Spleen (tissue), 7 donors: Measurements from ENCODE around the gene CLMN.

Source experiments
- CTCF ChIP-seq, 11 experiments: fragments of 200-600 bp in 7 of 11; fragments of 450-650 bp in 4 of 11; sonication (generic) in 4 of 11; IDR thresholded peaks in 8 of 11; conservative IDR thresholded peaks in 3 of 11; 1 replicate in 7 of 11; 2 replicates in 4 of 11; pipeline versions ENCODE4 v1.4.0 to v1.8.0; 2016 to 2021; ENCODE audit warnings: antibody characterized with exemption in 11 of 11, inconsistent platforms in 4 of 11, mild to moderate bottlenecking in 1 of 11
- POLR2A ChIP-seq, 3 donors: fragments of 450-650 bp; IDR thresholded peaks; one replicate each; pipeline ENCODE4 v1.5.1; 2017; ENCODE audit warnings: antibody characterized with exemption in 3 of 3, mild to moderate bottlenecking in 1 of 3
- donor health status: DM: no; HTN: no; CAD: no; lungs with moderate emphysema.
- donor health status: DM: no; HTN: no; CAD: no.
- donor health status: DM: no; HTN: no; CAD: no.

GRCh38 chr14:95337041-95337595 lies 17.4 kb upstream of the CLMN start:
- TF ChIP-seq CTCF (IDR thresholded peaks at IDR 0.05 in 8 of 11, conservative IDR thresholded peaks at IDR 0.05 in 3 of 11) (no peak), POLR2A (IDR thresholded peaks at IDR 0.05) (no peak)
